Spleen (tissue), 11 donors: Measurements from ENCODE around the gene MYO10. TPM values are rescaled to one million over a fixed set of nuclear protein-coding genes. Genes with fewer than 3 reads are reported as not detected.

Experiments
- DNase-seq: peaks from one replicate; pipeline ENCODE4 v3.0.0-alpha.2; 2020
- H3K27ac ChIP-seq, 8 donors: fragments of 200-600 bp; sonication (generic) in 7 of 8; 1 replicate in 4 of 8; 2 replicates in 4 of 8; pipeline versions ENCODE4 v1.5.0 to v1.8.0; 2016 to 2021; ENCODE audit warnings: inconsistent platforms in 4 of 8, mild to moderate bottlenecking in 4 of 8, moderate library complexity in 1 of 8
- H3K27me3 ChIP-seq, 7 donors: fragments of 200-600 bp; sonication (generic) in 6 of 7; replicated peaks in 1 of 7; 1 replicate in 4 of 7; 2 replicates in 3 of 7; pipeline versions ENCODE4 v1.5.0 to v1.8.0; 2016 to 2021; ENCODE audit warnings: inconsistent platforms in 3 of 7, mild to moderate bottlenecking in 1 of 7
- H3K36me3 ChIP-seq, 6 donors: fragments of 200-600 bp; sonication (generic) in 5 of 6; 1 replicate in 4 of 6; 2 replicates in 2 of 6; pipeline versions ENCODE4 v1.5.0 to v1.8.0; 2016 to 2021; ENCODE audit warnings: inconsistent platforms in 2 of 6
- H3K4me1 ChIP-seq, 6 donors: fragments of 200-600 bp; sonication (generic) in 5 of 6; 1 replicate in 3 of 6; 2 replicates in 3 of 6; pipeline versions ENCODE4 v1.5.0 to v1.8.0; 2016 to 2021; ENCODE audit warnings: inconsistent platforms in 3 of 6
- H3K4me3 ChIP-seq, 8 donors: fragments of 200-600 bp; sonication (generic) in 7 of 8; 1 replicate in 4 of 8; 2 replicates in 4 of 8; pipeline versions ENCODE4 v1.5.0 to v1.8.0; 2016 to 2021; ENCODE audit warnings: inconsistent platforms in 4 of 8, mild to moderate bottlenecking in 4 of 8, moderate library complexity in 2 of 8
- H3K9me3 ChIP-seq, 8 donors: fragments of 200-600 bp; sonication (generic) in 7 of 8; 1 replicate in 4 of 8; 2 replicates in 4 of 8; pipeline versions ENCODE4 v1.5.0 to v1.8.0; 2016 to 2021; ENCODE audit warnings: inconsistent platforms in 4 of 8
- POLR2A ChIP-seq, 3 donors: fragments of 450-650 bp; IDR thresholded peaks; one replicate each; pipeline ENCODE4 v1.5.1; 2017; ENCODE audit warnings: antibody characterized with exemption in 3 of 3, mild to moderate bottlenecking in 1 of 3
- POLR2AphosphoS5 ChIP-seq, 3 donors: sonication (generic); formaldehyde crosslinking; IDR thresholded peaks; one replicate each; pipeline ENCODE4 v1.5.1; 2017; ENCODE audit warnings: antibody characterized with exemption in 3 of 3
- WGBS, 5 donors: extraction: QIAGEN DNeasy Blood & Tissue Kit in 3 of 5; methylation state at CpG; one replicate each; pipeline versions ENCODE4 v1.1.5 to v1.1.7; 2013 to 2018; 5-methylcytosine and 5-hydroxymethylcytosine counted together
- intact Hi-C: fragments of 100-400 bp; cut with DNase I; formaldehyde crosslinking; loops from one replicate; pipeline ENCODE4 v1.15.0; 2023; ENCODE audit warnings: low total_unique reads
- polyA plus RNA-seq, 3 donors: library from polyadenylated mRNA; stranded (reverse); fragments of 200-250 nt; gene quantifications; one replicate each; pipeline ENCODE4 v1.2.1, GENCODE V29; 2013
- total RNA-seq, 7 donors: library from RNA; depleted of rRNA in 3 of 7; stranded (reverse); fragments of >200 nt in 3 of 7; fragmentation: NEBNext Ultra II Directional in 4 of 7; extraction: Animal tissue kit (Norgen Biotek cat#: 25700) in 4 of 7; gene quantifications; one replicate each; pipeline versions ENCODE4 v1.1.0 to v1.2.1, GENCODE V29; 2016 to 2021
- TF ChIP-seq, protein P1 (sequence below), 11 experiments: fragments of 200-600 bp in 7 of 11; fragments of 450-650 bp in 4 of 11; sonication (generic) in 4 of 11; IDR thresholded peaks in 8 of 11; conservative IDR thresholded peaks in 3 of 11; 1 replicate in 7 of 11; 2 replicates in 4 of 11; pipeline versions ENCODE4 v1.4.0 to v1.8.0; 2016 to 2021; ENCODE audit warnings: antibody characterized with exemption in 11 of 11, inconsistent platforms in 4 of 11, mild to moderate bottlenecking in 1 of 11
- donor health status: healthy with polysubstance abuse.
- donor health status: DM: no; HTN: no; CAD: no; lungs with moderate emphysema.
- donor health status: DM: no; HTN: no; CAD: no.
- donor health status: Bipolar disorder and iron deficiency.
- donor health status: healthy.
- donor health status: DM: no; HTN: no; CAD: no.
- donor health status: DM: yes; HTN: yes; CAD: no.

Gene MYO10
- total and polyA plus RNA-seq, 10 donors = 1.1 to 72.8 (median 32.7) TPM

DNA sequence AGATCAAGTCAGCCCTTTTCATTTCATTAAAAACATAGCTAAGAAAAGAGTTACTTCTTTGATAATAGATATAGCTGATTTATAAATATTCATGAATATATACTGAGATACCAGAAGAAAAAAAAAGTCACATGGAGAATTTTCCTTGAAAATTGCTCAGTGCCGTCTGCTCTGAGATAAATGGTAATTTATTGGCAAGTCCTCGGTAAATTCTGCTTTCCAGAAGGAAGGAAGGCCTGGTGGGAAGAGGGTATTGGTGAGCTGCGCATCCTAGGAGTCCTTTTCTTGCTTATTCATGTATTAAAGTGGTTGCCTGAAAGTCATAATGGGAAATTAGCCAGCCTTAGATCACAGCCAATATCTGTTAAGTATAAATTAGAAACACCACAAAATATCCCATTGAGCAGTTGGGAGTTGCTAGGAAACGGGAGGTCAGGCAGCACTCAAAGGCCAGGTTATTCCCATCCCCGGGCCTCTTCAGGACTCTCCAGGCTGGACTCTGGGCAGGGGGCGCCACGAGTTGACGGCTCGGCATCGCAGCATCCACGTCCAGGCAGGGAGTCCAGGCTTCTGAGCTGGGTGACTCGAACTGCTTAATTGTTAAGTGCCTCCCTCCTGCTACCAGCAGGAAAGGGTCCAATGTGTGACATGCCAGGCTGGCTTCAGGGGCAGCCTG, 202.6 kb downstream of the MYO10 start:
- 78 to 90% (median 84%) methylated on average over 12 of the region's 12 CpGs for WGBS, 5 donors
- TF ChIP-seq, protein P1, sequence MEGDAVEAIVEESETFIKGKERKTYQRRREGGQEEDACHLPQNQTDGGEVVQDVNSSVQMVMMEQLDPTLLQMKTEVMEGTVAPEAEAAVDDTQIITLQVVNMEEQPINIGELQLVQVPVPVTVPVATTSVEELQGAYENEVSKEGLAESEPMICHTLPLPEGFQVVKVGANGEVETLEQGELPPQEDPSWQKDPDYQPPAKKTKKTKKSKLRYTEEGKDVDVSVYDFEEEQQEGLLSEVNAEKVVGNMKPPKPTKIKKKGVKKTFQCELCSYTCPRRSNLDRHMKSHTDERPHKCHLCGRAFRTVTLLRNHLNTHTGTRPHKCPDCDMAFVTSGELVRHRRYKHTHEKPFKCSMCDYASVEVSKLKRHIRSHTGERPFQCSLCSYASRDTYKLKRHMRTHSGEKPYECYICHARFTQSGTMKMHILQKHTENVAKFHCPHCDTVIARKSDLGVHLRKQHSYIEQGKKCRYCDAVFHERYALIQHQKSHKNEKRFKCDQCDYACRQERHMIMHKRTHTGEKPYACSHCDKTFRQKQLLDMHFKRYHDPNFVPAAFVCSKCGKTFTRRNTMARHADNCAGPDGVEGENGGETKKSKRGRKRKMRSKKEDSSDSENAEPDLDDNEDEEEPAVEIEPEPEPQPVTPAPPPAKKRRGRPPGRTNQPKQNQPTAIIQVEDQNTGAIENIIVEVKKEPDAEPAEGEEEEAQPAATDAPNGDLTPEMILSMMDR (IDR thresholded peaks at IDR 0.05 in 8 of 11, conservative IDR thresholded peaks at IDR 0.05 in 3 of 11) = no peak
- TF ChIP-seq POLR2A (IDR thresholded peaks at IDR 0.05) (no peak), POLR2AphosphoS5 (IDR thresholded peaks at IDR 0.05) (no peak)
- peaks cover 0 to 17% (median 9%) of the 10 kb centered on the region in 6 donors for H3K4me1 ChIP-seq
- H3K9me3 ChIP-seq = no peaks in the 10 kb centered on the region
- H3K27ac ChIP-seq = no peak overlapping the region
- no peaks in the 10 kb centered on the region for H3K27me3 ChIP-seq
- no peak for DNase-seq
- H3K36me3 ChIP-seq = peaks cover 0 to 3% (median 0%) of the 10 kb centered on the region in 6 donors
- no peak overlapping the region for H3K4me3 ChIP-seq
- intact Hi-C loops = no loop called here

DNA sequence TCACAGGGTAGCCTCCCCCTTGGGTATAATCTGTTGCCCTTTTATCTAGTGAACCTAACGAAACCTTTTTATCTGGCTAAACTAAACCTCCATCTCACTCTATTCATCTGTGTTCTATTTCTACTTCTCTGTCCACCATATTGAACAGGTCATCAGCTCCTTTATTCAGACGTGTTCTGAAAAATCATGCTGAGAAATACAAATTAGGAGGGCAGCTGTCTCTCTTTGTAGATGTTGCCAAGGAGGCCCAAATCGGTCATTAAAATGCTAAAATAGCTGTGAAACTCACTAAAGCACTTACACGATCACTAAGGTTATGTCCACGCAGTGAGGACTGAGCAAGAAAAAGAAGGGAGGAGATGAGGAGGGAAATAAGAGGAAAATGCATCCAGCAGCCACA, 203.7 kb downstream of the MYO10 start:
- Histone ChIP-seq H3K27ac (no peak overlapping the region), H3K36me3 (peaks cover 0 to 3% (median 0%) of the 10 kb centered on the region in 6 donors), H3K4me3 (no peak overlapping the region), H3K4me1 (peaks cover 5 to 28% (median 16%) of the 10 kb centered on the region in 6 donors), H3K9me3 (no peaks in the 10 kb centered on the region), H3K27me3 (no peaks in the 10 kb centered on the region)
- no peak for DNase-seq
- intact Hi-C loops = no loop called here
- 88 to 94% (median 89%) methylated on average over 5 of the region's 5 CpGs for WGBS, 5 donors
- TF ChIP-seq POLR2AphosphoS5 (IDR thresholded peaks at IDR 0.05) (no peak), POLR2A (IDR thresholded peaks at IDR 0.05) (no peak)
- TF ChIP-seq, protein P1 (IDR thresholded peaks at IDR 0.05 in 8 of 11, conservative IDR thresholded peaks at IDR 0.05 in 3 of 11) = no peak

DNA sequence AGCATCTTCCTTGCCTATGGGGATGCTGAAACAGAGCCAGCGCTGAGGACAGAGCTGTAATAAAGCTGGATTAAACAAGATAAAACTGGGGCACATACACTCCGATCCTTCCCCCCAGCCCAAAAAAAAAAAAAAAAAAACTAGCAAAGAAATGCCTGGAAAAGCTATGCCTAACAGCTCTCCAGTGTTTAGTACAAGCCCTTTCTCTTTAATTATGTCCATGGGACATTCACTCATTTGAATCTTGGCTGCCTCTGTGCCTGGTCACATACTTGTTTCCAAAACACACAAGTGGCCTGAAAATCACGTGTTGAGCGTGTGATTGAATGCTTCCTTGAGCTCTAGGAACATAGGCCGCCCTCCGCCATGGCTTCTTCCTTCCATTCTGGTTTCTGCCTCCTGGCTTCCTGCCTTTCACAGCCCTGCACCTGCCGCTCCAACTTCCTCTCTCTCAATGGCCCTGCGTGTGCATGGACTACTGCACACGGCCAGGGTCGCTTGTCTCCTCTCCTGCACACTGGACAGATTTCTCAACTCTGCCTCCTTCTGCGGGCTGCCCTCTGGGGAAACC, 208.2 kb downstream of the MYO10 start:
- 24 to 36% (median 26%) methylated on average over 11 of the region's 11 CpGs for WGBS, 5 donors
- Histone ChIP-seq H3K27ac (peak overlapping the region in 2 of 8 donors; percentile 12 to 34), H3K4me3 (no peak overlapping the region), H3K27me3 (no peaks in the 10 kb centered on the region), H3K9me3 (peaks cover 0 to 6% (median 0%) of the 10 kb centered on the region in 8 donors), H3K36me3 (peaks cover 0 to 3% (median 0%) of the 10 kb centered on the region in 6 donors), H3K4me1 (peaks cover 3 to 26% (median 10%) of the 10 kb centered on the region in 6 donors)
- no peak for DNase-seq
- intact Hi-C loops = no loop called here
- peak in 2 of 3 donors; percentile 33 to 36 for TF ChIP-seq POLR2AphosphoS5 (IDR thresholded peaks at IDR 0.05)
- TF ChIP-seq, protein P1 (IDR thresholded peaks at IDR 0.05 in 8 of 11, conservative IDR thresholded peaks at IDR 0.05 in 3 of 11) = no peak

DNA sequence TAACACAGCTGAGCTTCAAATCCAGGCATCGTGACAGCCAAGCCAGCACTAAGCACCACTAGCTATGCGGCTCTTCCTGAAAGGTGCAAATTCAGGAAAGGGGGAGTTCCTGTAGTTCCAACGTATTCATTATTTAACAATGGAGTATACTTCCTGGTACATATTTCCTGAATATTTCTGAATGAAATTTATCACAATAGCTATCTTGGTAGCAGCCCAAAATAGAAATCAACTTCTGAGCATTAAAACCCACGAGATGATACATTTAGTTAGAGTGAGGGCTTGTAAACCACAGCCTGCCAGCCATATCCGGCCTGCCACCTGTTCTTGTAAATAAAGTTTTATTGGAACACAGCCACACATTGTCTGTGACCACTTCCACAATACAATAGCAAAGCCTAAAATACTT, 209.5 kb downstream of the MYO10 start:
- no peak for DNase-seq
- intact Hi-C loops = no loop called here
- 16 to 26% (median 19%) methylated on average over 5 of the region's 5 CpGs for whole genome bisulfite sequencing, 5 donors

More for the DNA sequence above, 209.5 kb downstream of the MYO10 start:
- Histone ChIP-seq H3K4me1 (peaks cover 3 to 26% (median 10%) of the 10 kb centered on the region in 6 donors), H3K4me3 (no peak overlapping the region), H3K27me3 (no peaks in the 10 kb centered on the region), H3K9me3 (peaks cover 0 to 6% (median 0%) of the 10 kb centered on the region in 8 donors), H3K36me3 (peaks cover 0 to 3% (median 0%) of the 10 kb centered on the region in 6 donors), H3K27ac (no peak overlapping the region)
- TF ChIP-seq POLR2AphosphoS5 (IDR thresholded peaks at IDR 0.05) (no peak), POLR2A (IDR thresholded peaks at IDR 0.05) (no peak)
- TF ChIP-seq, protein P1 (IDR thresholded peaks at IDR 0.05 in 8 of 11, conservative IDR thresholded peaks at IDR 0.05 in 3 of 11) = no peak
